ENCODE results near the gene MEAF6. TPM values are rescaled to one million over a fixed set of nuclear protein-coding genes. Genes with fewer than 3 reads are reported as not detected.

The MEAF6 gene
- total and polyA plus RNA-seq, 3 experiments from 2014 or later, result 102 to 163 (median 113) TPM

- ChIA-PET CTCF (interaction anchor here (1.3 kb wide), 1 partner anchor 46 kb away, joined by 3 read pairs; no protein-coding TSS in a partner anchor), POLR2A (no interaction called here)
- no peaks in the 10 kb centered on the region for H3K9me3 ChIP-seq (ENCODE audit: low read length)
- H3K4me1 ChIP-seq (ENCODE audit: insufficient read depth, low read length), result peaks cover 13% of the 10 kb centered on the region
- Mint-ChIP-seq H3K36me3 (peaks cover 0 to 17% (median 4%) of the 10 kb centered on the region in 3 donors), H3K9me3 (no peaks in the 10 kb centered on the region), H3K4me1 (peaks cover 16 to 23% (median 18%) of the 10 kb centered on the region in 3 donors), H3K27me3 (peaks cover 2 to 11% of the 10 kb centered on the region in 2 donors), H3K27ac (no peak overlapping the region), H3K4me3 (no peak overlapping the region)
- no peaks in the 10 kb centered on the region for H3K36me3 ChIP-seq (ENCODE audit: insufficient read depth, low read length)
- DNase-seq, result no peak
- no peak overlapping the region for H3K4me3 ChIP-seq (ENCODE audit: low read length)
- no peak overlapping the region for H3K27ac ChIP-seq (ENCODE audit: low read depth, low read length)
- H3K27me3 ChIP-seq (ENCODE audit: insufficient read depth, low read length, poor library complexity, severe bottlenecking), result no peaks in the 10 kb centered on the region
Measured at GRCh38 chr1:37557402-37557801, 42.8 kb upstream of the MEAF6 start.

DNA sequence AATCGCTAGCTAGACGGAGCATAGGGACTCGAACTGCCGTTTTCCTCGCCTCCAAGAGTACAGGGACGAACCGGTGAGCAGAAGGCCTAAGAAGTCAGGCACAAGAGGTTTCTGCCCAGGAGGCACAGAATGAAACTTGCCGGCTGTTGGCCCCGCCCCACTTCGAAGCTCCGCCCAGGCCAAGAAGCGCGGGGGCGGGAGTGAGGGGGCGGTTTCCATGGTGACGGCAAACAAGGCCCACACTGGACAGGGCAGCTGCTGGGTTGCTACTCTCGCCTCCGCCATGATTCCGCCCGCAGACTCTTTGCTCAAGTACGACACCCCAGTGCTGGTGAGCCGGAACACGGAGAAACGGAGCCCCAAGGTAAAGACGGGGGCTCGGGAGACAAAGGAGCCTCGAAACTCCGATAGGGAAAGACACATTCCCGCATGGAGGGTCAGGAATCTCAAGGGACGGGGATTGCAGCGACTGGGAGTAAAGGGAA lies 42.2 kb upstream of the MEAF6 start, which contains the start of gene DNALI1:
TSS of gene DNALI1 (plus strand) at position 229 of the 485 bp plus-strand sequence. CDS start at position 284, 55 bp downstream.
- no peaks in the 10 kb centered on the region for H3K9me3 Mint-ChIP-seq
- Histone ChIP-seq H3K4me3 (ENCODE audit: low read length) (no peak within 1 kb of the TSS), H3K9me3 (ENCODE audit: low read length) (no peaks in the 10 kb centered on the region), H3K27ac (ENCODE audit: low read depth, low read length) (no peak within 1 kb of the TSS), H3K4me1 (ENCODE audit: insufficient read depth, low read length) (peaks cover 18% of the 10 kb centered on the region), H3K27me3 (ENCODE audit: insufficient read depth, low read length, poor library complexity, severe bottlenecking) (no peaks in the 10 kb centered on the region), H3K36me3 (ENCODE audit: insufficient read depth, low read length) (no peaks in the 10 kb centered on the region)
- peaks cover 22 to 29% (median 25%) of the 10 kb centered on the region in 3 donors for H3K4me1 Mint-ChIP-seq
- H3K27me3 Mint-ChIP-seq, result peaks cover 2 to 11% of the 10 kb centered on the region in 2 donors
- peak within 1 kb of the TSS in 1 of 8 donors; percentile 7 for H3K27ac Mint-ChIP-seq
- DNase-seq, result peak in 1 of 5 donors; percentile 11
- H3K36me3 Mint-ChIP-seq, result peaks cover 0 to 23% (median 3%) of the 10 kb centered on the region in 3 donors
- CTCF ChIA-PET, result interaction anchor here (1.3 kb wide), 1 partner anchor 47 kb away, joined by 3 read pairs; no protein-coding TSS in a partner anchor
- POLR2A ChIA-PET, result no interaction called here
- peak within 1 kb of the TSS in 2 of 7 donors; percentile 26 to 40 for H3K4me3 Mint-ChIP-seq

GRCh38 chr1:37553927-37554808 lies 39.6 kb upstream of the MEAF6 start, which contains the start of gene SNIP1:
Gene SNIP1 (minus strand): TSS chr1:37554293. CDS start chr1:37554229, 64 bp downstream.
- Mint-ChIP-seq H3K36me3 (peaks cover 0 to 44% (median 4%) of the 10 kb centered on the region in 3 donors), H3K4me1 (peaks cover 36 to 52% (median 44%) of the 10 kb centered on the region in 3 donors), H3K9me3 (no peaks in the 10 kb centered on the region), H3K27ac (peak within 1 kb of the TSS; percentile 90 to 100 (median 99)), H3K27me3 (peaks cover 2 to 11% of the 10 kb centered on the region in 2 donors), H3K4me3 (peak within 1 kb of the TSS; percentile 97 to 100 (median 99))
- ChIA-PET CTCF (interaction anchor here (1.2 to 1.7 kb wide), 4 partner anchors 39 to 128 kb away, joined by 3 to 7 read pairs (median 4); partner anchors contain the start of gene MEAF6), POLR2A (interaction anchor here (1.0 to 1.4 kb wide), 5 partner anchors 38 to 305 kb away, joined by 3 to 7 read pairs (median 3); partner anchors contain the start of genes CDCA8, MEAF6 and MTF1)
- Histone ChIP-seq H3K27me3 (ENCODE audit: insufficient read depth, low read length, poor library complexity, severe bottlenecking) (no peaks in the 10 kb centered on the region), H3K27ac (ENCODE audit: low read depth, low read length) (peak within 1 kb of the TSS; percentile 94), H3K36me3 (ENCODE audit: insufficient read depth, low read length) (no peaks in the 10 kb centered on the region), H3K4me1 (ENCODE audit: insufficient read depth, low read length) (peaks cover 18% of the 10 kb centered on the region), H3K9me3 (ENCODE audit: low read length) (no peaks in the 10 kb centered on the region), H3K4me3 (ENCODE audit: low read length) (peak within 1 kb of the TSS; percentile 97)
- peak; percentile 80 to 95 (median 90) for DNase-seq

DNA sequence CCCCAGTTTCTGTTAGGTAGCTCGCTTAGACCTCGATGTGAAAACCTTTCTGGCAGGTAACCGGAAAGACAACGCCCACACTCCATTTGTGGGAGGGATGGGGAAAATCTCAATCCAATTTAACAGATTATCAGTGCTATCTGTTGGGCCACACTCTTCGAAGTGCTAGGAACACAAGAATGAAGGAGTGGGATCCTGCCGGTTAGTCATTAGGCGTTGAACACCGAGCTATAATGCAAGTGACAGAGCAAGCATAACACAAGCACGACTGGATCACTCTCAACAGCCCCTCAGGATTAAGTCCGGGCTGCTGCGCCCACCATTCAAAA lies 39.0 kb upstream of the MEAF6 start:
- no peaks in the 10 kb centered on the region for H3K36me3 ChIP-seq (ENCODE audit: insufficient read depth, low read length)
- Mint-ChIP-seq H3K36me3 (peaks cover 4 to 49% (median 7%) of the 10 kb centered on the region in 3 donors), H3K9me3 (no peaks in the 10 kb centered on the region), H3K4me3 (peak overlapping the region; percentile 97 to 100 (median 99)), H3K4me1 (peaks cover 40 to 58% (median 46%) of the 10 kb centered on the region in 3 donors), H3K27me3 (peaks cover 0 to 11% of the 10 kb centered on the region in 2 donors), H3K27ac (peak overlapping the region; percentile 90 to 100 (median 98))
- DNase-seq, result no peak
- ChIA-PET POLR2A (interaction anchor here (1.0 to 1.4 kb wide), 5 partner anchors 38 to 306 kb away, joined by 3 to 7 read pairs (median 3); partner anchors contain the start of genes CDCA8, MEAF6 and MTF1), CTCF (interaction anchor here (1.2 to 1.7 kb wide), 4 partner anchors 39 to 129 kb away, joined by 3 to 7 read pairs (median 4); partner anchors contain the start of gene MEAF6)
- H3K27me3 ChIP-seq (ENCODE audit: insufficient read depth, low read length, poor library complexity, severe bottlenecking), result no peaks in the 10 kb centered on the region
- H3K4me3 ChIP-seq (ENCODE audit: low read length), result peak overlapping the region; percentile 97
- H3K27ac ChIP-seq (ENCODE audit: low read depth, low read length), result peak overlapping the region; percentile 94
- peaks cover 18% of the 10 kb centered on the region for H3K4me1 ChIP-seq (ENCODE audit: insufficient read depth, low read length)
- no peaks in the 10 kb centered on the region for H3K9me3 ChIP-seq (ENCODE audit: low read length)

- Mint-ChIP-seq H3K36me3 (peaks cover 10 to 81% (median 21%) of the 10 kb centered on the region in 3 donors), H3K4me1 (peaks cover 44 to 60% (median 48%) of the 10 kb centered on the region in 3 donors), H3K27ac (peak overlapping the region in 2 of 8 donors; percentile 28 to 94), H3K4me3 (no peak overlapping the region), H3K27me3 (no peaks in the 10 kb centered on the region), H3K9me3 (no peaks in the 10 kb centered on the region)
- ChIA-PET POLR2A (no interaction called here), CTCF (interaction anchor here (2.2 kb wide), 1 partner anchor 34 kb away, joined by 5 read pairs; no protein-coding TSS in a partner anchor)
- no peak for DNase-seq
- peaks cover 20% of the 10 kb centered on the region for H3K36me3 ChIP-seq (ENCODE audit: insufficient read depth, low read length)
- peaks cover 18% of the 10 kb centered on the region for H3K4me1 ChIP-seq (ENCODE audit: insufficient read depth, low read length)
- no peaks in the 10 kb centered on the region for H3K27me3 ChIP-seq (ENCODE audit: insufficient read depth, low read length, poor library complexity, severe bottlenecking)
- H3K9me3 ChIP-seq (ENCODE audit: low read length), result no peaks in the 10 kb centered on the region
- H3K27ac ChIP-seq (ENCODE audit: low read depth, low read length), result no peak overlapping the region
- H3K4me3 ChIP-seq (ENCODE audit: low read length), result no peak overlapping the region
Measured at GRCh38 chr1:37549341-37549740, 34.8 kb upstream of the MEAF6 start.

DNA sequence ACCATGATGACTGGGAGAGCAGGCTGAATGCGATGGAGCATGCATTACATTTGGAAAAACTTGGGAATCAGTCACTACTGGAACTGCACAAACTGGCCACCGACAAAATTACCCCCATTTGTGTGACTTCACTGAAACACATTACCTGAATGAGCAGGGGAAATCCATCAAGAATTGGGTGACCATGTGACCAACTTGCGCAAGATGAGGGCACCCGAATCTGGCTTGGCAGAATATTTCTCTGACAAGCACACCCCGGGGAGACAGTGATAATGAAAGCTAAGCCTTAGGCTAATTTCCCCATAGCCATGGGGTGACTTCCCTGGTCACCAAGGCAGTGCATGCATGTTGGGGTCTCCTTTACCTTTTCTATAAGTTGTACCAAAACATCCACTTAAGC lies 30.5 kb upstream of the MEAF6 start:
- H3K27me3 Mint-ChIP-seq, result no peaks in the 10 kb centered on the region
- ChIA-PET CTCF (no interaction called here), POLR2A (no interaction called here)
- no peaks in the 10 kb centered on the region for H3K9me3 Mint-ChIP-seq
- H3K27ac Mint-ChIP-seq, result peak overlapping the region in 1 of 8 donors; percentile 5
- Histone ChIP-seq H3K27ac (ENCODE audit: low read depth, low read length) (no peak overlapping the region), H3K4me1 (ENCODE audit: insufficient read depth, low read length) (no peaks in the 10 kb centered on the region), H3K36me3 (ENCODE audit: insufficient read depth, low read length) (peaks cover 28% of the 10 kb centered on the region), H3K27me3 (ENCODE audit: insufficient read depth, low read length, poor library complexity, severe bottlenecking) (no peaks in the 10 kb centered on the region), H3K9me3 (ENCODE audit: low read length) (no peaks in the 10 kb centered on the region), H3K4me3 (ENCODE audit: low read length) (no peak overlapping the region)
- peaks cover 10 to 71% (median 25%) of the 10 kb centered on the region in 3 donors for H3K36me3 Mint-ChIP-seq
- peaks cover 13 to 26% (median 14%) of the 10 kb centered on the region in 3 donors for H3K4me1 Mint-ChIP-seq
- H3K4me3 Mint-ChIP-seq, result peak overlapping the region in 1 of 7 donors; percentile 75
- no peak for DNase-seq

GRCh38 chr1:37544530-37544929 lies 30.0 kb upstream of the MEAF6 start:
- ChIA-PET CTCF (no interaction called here), POLR2A (no interaction called here)
- Histone ChIP-seq H3K27ac (ENCODE audit: low read depth, low read length) (no peak overlapping the region), H3K4me1 (ENCODE audit: insufficient read depth, low read length) (no peaks in the 10 kb centered on the region), H3K9me3 (ENCODE audit: low read length) (no peaks in the 10 kb centered on the region), H3K27me3 (ENCODE audit: insufficient read depth, low read length, poor library complexity, severe bottlenecking) (no peaks in the 10 kb centered on the region), H3K4me3 (ENCODE audit: low read length) (no peak overlapping the region), H3K36me3 (ENCODE audit: insufficient read depth, low read length) (peaks cover 31% of the 10 kb centered on the region)
- H3K36me3 Mint-ChIP-seq, result peaks cover 10 to 71% (median 26%) of the 10 kb centered on the region in 3 donors
- peak overlapping the region in 1 of 7 donors; percentile 75 for H3K4me3 Mint-ChIP-seq
- peaks cover 8 to 21% (median 11%) of the 10 kb centered on the region in 3 donors for H3K4me1 Mint-ChIP-seq
- DNase-seq, result no peak
- H3K27ac Mint-ChIP-seq, result peak overlapping the region in 2 of 8 donors; percentile 5 to 64
- H3K9me3 Mint-ChIP-seq, result no peaks in the 10 kb centered on the region
- H3K27me3 Mint-ChIP-seq, result no peaks in the 10 kb centered on the region

All from CD8-positive, alpha-beta memory T cell (primary cell).